Nephron (organoid): ENCODE measurements around the gene ARPC4.
"Not testable (repeated sequence)": the region's sequence is repeated elsewhere in the genome, so short reads cannot be mapped to it uniquely, and the experiment has no call there.

Experiments
- H3K27ac Mint-ChIP-seq, 3 experiments: 2 replicates each; pipeline ENCODE4 v1.8.0; 2020; ENCODE audit warnings: mixed read lengths in 3 of 3, mild to moderate bottlenecking in 2 of 3, moderate library complexity in 1 of 3
- H3K27me3 Mint-ChIP-seq: 2 replicates; pipeline ENCODE4 v1.8.0; 2021; ENCODE audit warnings: low read depth, mild to moderate bottlenecking, moderate library complexity, mixed read lengths
- H3K36me3 Mint-ChIP-seq: 2 replicates; pipeline ENCODE4 v1.8.0; 2020; ENCODE audit warnings: low read depth, mixed read lengths
- H3K4me1 Mint-ChIP-seq: 2 replicates; pipeline ENCODE4 v1.8.0; 2020; ENCODE audit warnings: mixed read lengths
- H3K4me3 Mint-ChIP-seq, 3 experiments: 2 replicates each; pipeline ENCODE4 v1.8.0; 2020; ENCODE audit warnings: mild to moderate bottlenecking in 3 of 3, mixed read lengths in 3 of 3, moderate library complexity in 2 of 3
- H3K9me3 Mint-ChIP-seq: 2 replicates; pipeline ENCODE4 v1.8.0; 2020; ENCODE audit warnings: mixed read lengths
- TF ChIP-seq, protein P1 (sequence below), 3 experiments: fragments of 200-600 bp; sonication (generic); IDR thresholded peaks; one replicate each; pipeline ENCODE4 v1.5.0; 2021; ENCODE audit warnings: antibody characterized with exemption in 3 of 3; ENCODE audit not compliant: unreplicated experiment in 3 of 3

Gene ARPC4

DNA sequence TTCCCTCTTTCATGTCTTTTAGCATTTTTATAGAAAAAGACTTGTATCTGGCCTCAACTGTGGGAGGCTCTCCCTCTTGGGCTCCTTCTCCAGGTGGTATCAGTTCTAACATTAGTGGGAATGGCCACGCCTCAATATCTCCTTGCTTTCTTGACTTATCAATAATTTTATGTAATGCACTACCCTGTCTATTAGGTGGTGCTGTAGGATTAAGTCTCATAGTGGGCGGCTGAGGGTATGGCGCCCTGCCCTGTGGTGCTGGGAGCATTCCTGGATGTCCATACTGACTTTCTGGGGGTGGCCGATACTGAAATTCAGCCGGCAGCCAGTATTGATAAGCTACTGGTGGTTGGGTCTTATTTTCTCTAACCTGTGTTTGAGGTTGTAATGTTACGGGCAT, 59.6 kb downstream of the ARPC4 start:
- TF ChIP-seq, protein P1, sequence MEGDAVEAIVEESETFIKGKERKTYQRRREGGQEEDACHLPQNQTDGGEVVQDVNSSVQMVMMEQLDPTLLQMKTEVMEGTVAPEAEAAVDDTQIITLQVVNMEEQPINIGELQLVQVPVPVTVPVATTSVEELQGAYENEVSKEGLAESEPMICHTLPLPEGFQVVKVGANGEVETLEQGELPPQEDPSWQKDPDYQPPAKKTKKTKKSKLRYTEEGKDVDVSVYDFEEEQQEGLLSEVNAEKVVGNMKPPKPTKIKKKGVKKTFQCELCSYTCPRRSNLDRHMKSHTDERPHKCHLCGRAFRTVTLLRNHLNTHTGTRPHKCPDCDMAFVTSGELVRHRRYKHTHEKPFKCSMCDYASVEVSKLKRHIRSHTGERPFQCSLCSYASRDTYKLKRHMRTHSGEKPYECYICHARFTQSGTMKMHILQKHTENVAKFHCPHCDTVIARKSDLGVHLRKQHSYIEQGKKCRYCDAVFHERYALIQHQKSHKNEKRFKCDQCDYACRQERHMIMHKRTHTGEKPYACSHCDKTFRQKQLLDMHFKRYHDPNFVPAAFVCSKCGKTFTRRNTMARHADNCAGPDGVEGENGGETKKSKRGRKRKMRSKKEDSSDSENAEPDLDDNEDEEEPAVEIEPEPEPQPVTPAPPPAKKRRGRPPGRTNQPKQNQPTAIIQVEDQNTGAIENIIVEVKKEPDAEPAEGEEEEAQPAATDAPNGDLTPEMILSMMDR (IDR thresholded peaks at IDR 0.05; ENCODE audit: unreplicated experiment in 3 of 3), result no peak
- Mint-ChIP-seq H3K27ac (no peak overlapping the region), H3K4me3 (no peak overlapping the region), H3K4me1 (peaks cover 35% of the 10 kb centered on the region), H3K27me3 (peaks cover 6% of the 10 kb centered on the region), H3K9me3 (peaks cover 2% of the 10 kb centered on the region), H3K36me3 (no peaks in the 10 kb centered on the region)

DNA sequence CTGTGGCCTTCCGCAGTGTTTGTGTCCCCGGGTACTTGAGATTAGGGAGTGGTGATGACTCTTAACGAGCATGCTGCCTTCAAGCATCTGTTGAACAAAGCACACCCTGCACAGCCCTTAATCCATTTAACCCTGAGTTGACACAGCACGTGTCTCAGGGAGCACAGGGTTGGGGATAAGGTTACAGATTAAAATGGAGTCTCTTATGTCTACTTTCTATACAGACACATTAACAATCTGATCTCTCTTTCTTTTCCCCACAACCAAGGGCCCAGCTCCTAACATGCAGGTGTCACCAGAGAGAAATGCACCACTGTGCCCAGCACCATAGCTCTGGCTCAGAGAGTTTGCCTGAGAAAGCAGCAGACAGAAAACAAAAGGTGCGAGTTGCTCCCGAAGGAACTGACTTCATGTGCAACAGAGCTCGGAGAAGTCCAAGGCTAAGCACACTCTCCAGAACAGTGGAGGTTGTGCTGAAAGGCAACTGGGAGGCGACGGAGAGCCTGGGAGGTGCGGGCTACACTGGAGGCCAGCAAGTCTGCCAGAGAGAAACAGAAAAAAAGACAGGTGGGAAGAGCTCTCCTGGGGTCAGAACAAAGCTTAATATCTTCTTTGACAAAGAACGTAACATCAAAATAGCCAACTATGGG, 61.5 kb downstream of the ARPC4 start:
- H3K4me1 Mint-ChIP-seq, result peaks cover 31% of the 10 kb centered on the region
- H3K27me3 Mint-ChIP-seq, H3K9me3 Mint-ChIP-seq, H3K36me3 Mint-ChIP-seq: not testable (repeated sequence)
- peak overlapping the region in 2 of 3 experiments; percentile 18 to 65 for H3K27ac Mint-ChIP-seq
- H3K4me3 Mint-ChIP-seq, result peak overlapping the region in 1 of 3 experiments; percentile 11

DNA sequence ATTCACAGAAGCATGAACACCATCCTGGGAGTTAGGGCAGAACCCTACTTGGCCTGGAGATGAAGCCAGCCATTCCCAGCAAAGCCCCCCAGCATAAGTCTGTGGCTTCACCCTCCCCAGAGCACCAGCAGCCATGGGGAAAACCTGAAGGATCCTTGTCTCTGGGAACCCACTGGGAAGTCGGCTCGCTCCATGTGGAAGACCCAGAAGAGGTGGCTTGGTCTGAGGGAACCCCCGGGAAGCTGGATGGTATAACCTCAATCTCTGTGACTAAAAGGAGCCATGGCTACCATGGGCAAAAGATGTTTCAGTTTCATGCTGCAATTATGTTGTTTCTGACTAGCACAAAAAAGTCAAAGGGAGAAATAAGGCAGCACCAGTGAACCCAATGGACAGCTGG, 62.7 kb downstream of the ARPC4 start:
- TF ChIP-seq, protein P1 (IDR thresholded peaks at IDR 0.05; ENCODE audit: unreplicated experiment in 3 of 3), result no peak
- Mint-ChIP-seq H3K9me3 (peaks cover 2% of the 10 kb centered on the region), H3K36me3 (no peaks in the 10 kb centered on the region), H3K27ac (no peak overlapping the region), H3K4me3 (no peak overlapping the region), H3K4me1 (peaks cover 31% of the 10 kb centered on the region), H3K27me3 (peaks cover 6% of the 10 kb centered on the region)
